Panc1 (cell line): ENCODE results near the gene EYS. TPM values are rescaled to one million over a fixed set of nuclear protein-coding genes. Genes with fewer than 3 reads are reported as not detected.

Source experiments
- ATAC-seq: fragments of 200-7000 bp; cut with Tn5 transposase; 2 replicates; pipeline ENCODE4 v1.9.1; 2020; ENCODE audit warnings: mild to moderate bottlenecking, moderate library complexity
- BruUV-seq: library from RNA; stranded (reverse); fragments of 400-500 nt; replicated peaks from 2 replicates; lab custom pipeline; 2021; lab: Mats Ljungman, UMichigan
- CTCF ChIA-PET: fragments of 300-600 bp; sonication (Branson Sonifier 250); formaldehyde crosslinking; loops from one replicate; lab custom pipeline; 2022; ENCODE audit warnings: antibody characterized with exemption; lab: Charles Lee
- POLR2A ChIA-PET: fragments of 300-600 bp; sonication (Branson Sonifier 250); formaldehyde crosslinking; loops from one replicate; lab custom pipeline; 2022; ENCODE audit warnings: antibody characterized with exemption; lab: Charles Lee
- DNase-seq: peaks from one replicate; pipeline ENCODE4 v3.0.0-alpha.2; 2010; ENCODE audit warnings: low read depth, low spot score
- H3K27ac ChIP-seq: 2 replicates; pipeline ENCODE4 v1.5.1; 2011; ENCODE audit warnings: mild to moderate bottlenecking, low read length, inconsistent platforms
- H3K27me3 ChIP-seq: fragments of 200-500 bp; sonication (Bioruptor generic); 2 replicates; pipeline ENCODE4 v1.6.0; 2014; ENCODE audit warnings: low read length, inconsistent platforms; ENCODE audit not compliant: control insufficient read depth, insufficient read depth
- H3K36me3 ChIP-seq: fragments of 200-500 bp; sonication (Bioruptor generic); 2 replicates; pipeline ENCODE4 v1.5.1; 2014; ENCODE audit warnings: inconsistent platforms, mild to moderate bottlenecking, low read length, moderate library complexity; ENCODE audit not compliant: control insufficient read depth, insufficient read depth
- H3K4me1 ChIP-seq: 2 replicates; pipeline ENCODE4 v1.5.1; 2011; ENCODE audit warnings: inconsistent platforms, mild to moderate bottlenecking, low read length, moderate library complexity; ENCODE audit not compliant: control insufficient read depth, insufficient read depth
- H3K4me3 ChIP-seq, 2 experiments: 2 replicates each; pipeline ENCODE4 v1.5.1; 2011 to 2012; ENCODE audit warnings: low read depth in 2 of 2, low read length in 2 of 2, mild to moderate bottlenecking in 2 of 2, inconsistent platforms in 1 of 2, moderate library complexity in 1 of 2
- H3K9me3 ChIP-seq: fragments of 200-500 bp; sonication (Bioruptor generic); 2 replicates; pipeline ENCODE4 v1.5.1; 2014; ENCODE audit warnings: low read depth, mild to moderate bottlenecking, inconsistent platforms, low read length, moderate library complexity; ENCODE audit not compliant: control insufficient read depth, insufficient read depth
- POLR2AphosphoS5 ChIP-seq: IDR thresholded peaks from 2 replicates; pipeline ENCODE4 v1.6.1; 2012; ENCODE audit warnings: mild to moderate bottlenecking, low read depth, low read length, moderate library complexity
- SIN3A ChIP-seq: IDR thresholded peaks from 2 replicates; pipeline ENCODE4 v1.6.1; 2012; ENCODE audit warnings: low read depth, mild to moderate bottlenecking, low read length, moderate library complexity, borderline replicate concordance; ENCODE audit not compliant: insufficient read depth
- TCF7L2 ChIP-seq: IDR thresholded peaks from 2 replicates; pipeline ENCODE4 v1.6.1; 2011; ENCODE audit warnings: mild to moderate bottlenecking, low read depth, low read length, inconsistent platforms
- in situ Hi-C: cut with HindIII; loops from 2 replicates; pipeline ENCODE4 v1.10.0; 2016; ENCODE audit warnings: low sequenced_read_pairs, low pct_unique_long_range_greater_than_20kb
- intact Hi-C: fragments of 100-400 bp; cut with micrococcal nuclease; formaldehyde crosslinking; loops from one replicate; pipeline ENCODE4 v1.10.0; 2022; ENCODE audit not compliant: unreplicated experiment
- total RNA-seq: library from RNA; stranded (reverse); gene quantifications from one replicate; pipeline ENCODE4 v1.2.1, GENCODE V29; 2021; ENCODE audit not compliant: unreplicated experiment
- TF ChIP-seq, protein P1 (sequence below), 2 experiments: IDR thresholded peaks; 2 replicates each; pipeline ENCODE4 v1.6.1; 2011 to 2012; ENCODE audit warnings: low read depth in 2 of 2, control low read depth in 1 of 2, low read length in 1 of 2, mild to moderate bottlenecking in 1 of 2, moderate library complexity in 1 of 2; ENCODE audit not compliant: insufficient read depth in 1 of 2
- TF ChIP-seq, protein P2 (sequence below): fragments of 450-650 bp; IDR thresholded peaks from 2 replicates; pipeline ENCODE4 v1.5.1; 2017; ENCODE audit warnings: mild to moderate bottlenecking

EYS gene
- total RNA-seq, 1 experiment from 2014 or later = not detected

GRCh38 chr6:63709148-63709547 lies 1997.9 kb downstream of the EYS start:
- Histone ChIP-seq H3K9me3 (no peaks in the 10 kb centered on the region), H3K27ac (no peak overlapping the region), H3K4me1 (no peaks in the 10 kb centered on the region), H3K27me3 (no peaks in the 10 kb centered on the region), H3K4me3 (no peak overlapping the region), H3K36me3 (peaks cover 60% of the 10 kb centered on the region)
- no TSS peak for BruUV-seq
- ChIA-PET CTCF (no interaction called here), POLR2A (no interaction called here)
- no peak for TF ChIP-seq SIN3A
- TF ChIP-seq POLR2AphosphoS5 = no peak
- TF ChIP-seq, protein P1, sequence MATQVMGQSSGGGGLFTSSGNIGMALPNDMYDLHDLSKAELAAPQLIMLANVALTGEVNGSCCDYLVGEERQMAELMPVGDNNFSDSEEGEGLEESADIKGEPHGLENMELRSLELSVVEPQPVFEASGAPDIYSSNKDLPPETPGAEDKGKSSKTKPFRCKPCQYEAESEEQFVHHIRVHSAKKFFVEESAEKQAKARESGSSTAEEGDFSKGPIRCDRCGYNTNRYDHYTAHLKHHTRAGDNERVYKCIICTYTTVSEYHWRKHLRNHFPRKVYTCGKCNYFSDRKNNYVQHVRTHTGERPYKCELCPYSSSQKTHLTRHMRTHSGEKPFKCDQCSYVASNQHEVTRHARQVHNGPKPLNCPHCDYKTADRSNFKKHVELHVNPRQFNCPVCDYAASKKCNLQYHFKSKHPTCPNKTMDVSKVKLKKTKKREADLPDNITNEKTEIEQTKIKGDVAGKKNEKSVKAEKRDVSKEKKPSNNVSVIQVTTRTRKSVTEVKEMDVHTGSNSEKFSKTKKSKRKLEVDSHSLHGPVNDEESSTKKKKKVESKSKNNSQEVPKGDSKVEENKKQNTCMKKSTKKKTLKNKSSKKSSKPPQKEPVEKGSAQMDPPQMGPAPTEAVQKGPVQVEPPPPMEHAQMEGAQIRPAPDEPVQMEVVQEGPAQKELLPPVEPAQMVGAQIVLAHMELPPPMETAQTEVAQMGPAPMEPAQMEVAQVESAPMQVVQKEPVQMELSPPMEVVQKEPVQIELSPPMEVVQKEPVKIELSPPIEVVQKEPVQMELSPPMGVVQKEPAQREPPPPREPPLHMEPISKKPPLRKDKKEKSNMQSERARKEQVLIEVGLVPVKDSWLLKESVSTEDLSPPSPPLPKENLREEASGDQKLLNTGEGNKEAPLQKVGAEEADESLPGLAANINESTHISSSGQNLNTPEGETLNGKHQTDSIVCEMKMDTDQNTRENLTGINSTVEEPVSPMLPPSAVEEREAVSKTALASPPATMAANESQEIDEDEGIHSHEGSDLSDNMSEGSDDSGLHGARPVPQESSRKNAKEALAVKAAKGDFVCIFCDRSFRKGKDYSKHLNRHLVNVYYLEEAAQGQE (IDR thresholded peaks at IDR 0.05; ENCODE audit: insufficient read depth in 1 of 2, low read depth in 2 of 2, low read length in 1 of 2) = no peak
- TF ChIP-seq, protein P2, sequence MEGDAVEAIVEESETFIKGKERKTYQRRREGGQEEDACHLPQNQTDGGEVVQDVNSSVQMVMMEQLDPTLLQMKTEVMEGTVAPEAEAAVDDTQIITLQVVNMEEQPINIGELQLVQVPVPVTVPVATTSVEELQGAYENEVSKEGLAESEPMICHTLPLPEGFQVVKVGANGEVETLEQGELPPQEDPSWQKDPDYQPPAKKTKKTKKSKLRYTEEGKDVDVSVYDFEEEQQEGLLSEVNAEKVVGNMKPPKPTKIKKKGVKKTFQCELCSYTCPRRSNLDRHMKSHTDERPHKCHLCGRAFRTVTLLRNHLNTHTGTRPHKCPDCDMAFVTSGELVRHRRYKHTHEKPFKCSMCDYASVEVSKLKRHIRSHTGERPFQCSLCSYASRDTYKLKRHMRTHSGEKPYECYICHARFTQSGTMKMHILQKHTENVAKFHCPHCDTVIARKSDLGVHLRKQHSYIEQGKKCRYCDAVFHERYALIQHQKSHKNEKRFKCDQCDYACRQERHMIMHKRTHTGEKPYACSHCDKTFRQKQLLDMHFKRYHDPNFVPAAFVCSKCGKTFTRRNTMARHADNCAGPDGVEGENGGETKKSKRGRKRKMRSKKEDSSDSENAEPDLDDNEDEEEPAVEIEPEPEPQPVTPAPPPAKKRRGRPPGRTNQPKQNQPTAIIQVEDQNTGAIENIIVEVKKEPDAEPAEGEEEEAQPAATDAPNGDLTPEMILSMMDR = no peak
- TF ChIP-seq TCF7L2 = no peak
- ATAC-seq (no peak), DNase-seq (no peak)
- in situ Hi-C loops = no loop called here
- intact Hi-C loops = no loop called here

DNA sequence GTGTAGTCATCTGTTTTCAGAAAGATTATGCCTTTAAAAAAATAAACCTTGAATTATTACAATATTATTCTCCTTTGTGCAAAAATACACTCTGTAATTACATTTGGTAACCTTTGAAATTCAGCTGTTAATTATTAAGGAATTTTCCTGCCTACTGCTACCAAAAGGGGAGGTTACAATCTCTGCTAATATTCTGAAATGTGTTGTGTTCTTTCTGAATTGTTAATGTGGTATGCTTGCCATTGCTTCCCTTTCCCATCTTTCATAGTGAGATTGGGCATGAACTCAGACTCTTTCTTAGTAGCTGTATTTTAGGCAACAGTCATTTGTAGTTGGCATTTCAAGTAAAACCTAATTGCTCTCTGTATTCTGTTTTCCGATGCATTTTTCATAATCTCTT lies 1998.4 kb downstream of the EYS start:
- no peak for ATAC-seq
- CTCF ChIA-PET = no interaction called here

More for the DNA sequence above, 1998.4 kb downstream of the EYS start:
- TF ChIP-seq SIN3A (no peak), POLR2AphosphoS5 (no peak), TCF7L2 (no peak)
- TF ChIP-seq, protein P2 = no peak
- TF ChIP-seq, protein P1 (IDR thresholded peaks at IDR 0.05; ENCODE audit: insufficient read depth in 1 of 2, low read depth in 2 of 2, low read length in 1 of 2) = no peak
- Histone ChIP-seq H3K27ac (no peak overlapping the region), H3K9me3 (no peaks in the 10 kb centered on the region), H3K4me3 (no peak overlapping the region), H3K4me1 (no peaks in the 10 kb centered on the region), H3K27me3 (no peaks in the 10 kb centered on the region), H3K36me3 (peaks cover 60% of the 10 kb centered on the region)
- intact Hi-C loops (no loop called here), in situ Hi-C loops (no loop called here)
- no peak for DNase-seq
- no TSS peak for BruUV-seq
- POLR2A ChIA-PET = no interaction called here
